Transverse colon (tissue), 4 donors: Measurements from ENCODE around the gene S1PR1.

Source experiments
- POLR2A ChIP-seq: fragments of 450-650 bp; IDR thresholded peaks from one replicate; pipeline ENCODE4 v1.6.1; 2016; ENCODE audit warnings: antibody characterized with exemption, mild to moderate bottlenecking, moderate library complexity
- POLR2AphosphoS5 ChIP-seq, 3 donors: sonication (generic); formaldehyde crosslinking; IDR thresholded peaks; one replicate each; pipeline ENCODE4 v1.6.1; 2016; ENCODE audit warnings: antibody characterized with exemption in 3 of 3
- TF ChIP-seq, protein P1 (sequence below), 5 experiments: fragments of 200-600 bp in 3 of 5; fragments of 450-650 bp in 2 of 5; sonication (generic) in 3 of 5; IDR thresholded peaks; 1 replicate in 2 of 5; 2 replicates in 3 of 5; pipeline ENCODE4 v1.5.1; 2016 to 2017; ENCODE audit warnings: antibody characterized with exemption in 5 of 5, inconsistent platforms in 3 of 5, mild to moderate bottlenecking in 2 of 5, moderate library complexity in 1 of 5

DNA sequence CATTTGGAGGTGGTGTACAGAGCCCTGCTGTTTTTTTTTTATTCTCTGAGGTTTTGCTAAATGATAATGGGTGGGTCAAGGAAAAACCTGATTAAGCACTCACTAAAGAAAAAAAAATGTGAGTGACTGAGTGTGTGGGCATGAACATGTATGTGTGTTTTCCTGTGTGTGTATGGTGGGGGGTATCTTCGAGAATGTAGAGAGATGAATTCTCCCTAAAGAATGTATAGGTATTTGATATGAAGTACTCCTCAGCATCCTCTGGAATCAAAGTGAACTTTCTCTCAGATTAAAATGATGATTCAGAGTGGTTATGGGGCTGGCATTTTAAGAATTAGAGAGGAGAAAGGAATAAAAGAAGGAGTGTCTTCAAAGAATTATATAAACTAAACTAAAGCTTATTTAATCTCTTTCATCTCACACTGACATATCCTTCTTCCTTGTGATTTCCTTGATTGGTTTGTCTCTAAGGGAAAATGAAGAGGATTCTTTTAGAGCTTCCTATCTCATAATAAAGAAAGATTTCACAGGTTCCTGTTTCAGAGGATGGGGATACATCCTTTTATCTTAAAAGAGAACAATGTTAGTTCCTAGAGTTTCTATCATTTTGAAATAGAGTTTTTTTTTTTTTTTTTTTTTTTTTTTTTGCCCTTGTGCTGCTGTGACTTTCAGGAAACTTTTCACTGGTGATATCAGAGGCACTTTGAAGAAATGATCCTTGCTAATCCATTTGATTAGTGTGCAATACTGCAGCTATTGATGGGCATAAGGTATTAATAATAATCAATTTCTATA lies 23.9 kb downstream of the S1PR1 start:
- TF ChIP-seq, protein P1, sequence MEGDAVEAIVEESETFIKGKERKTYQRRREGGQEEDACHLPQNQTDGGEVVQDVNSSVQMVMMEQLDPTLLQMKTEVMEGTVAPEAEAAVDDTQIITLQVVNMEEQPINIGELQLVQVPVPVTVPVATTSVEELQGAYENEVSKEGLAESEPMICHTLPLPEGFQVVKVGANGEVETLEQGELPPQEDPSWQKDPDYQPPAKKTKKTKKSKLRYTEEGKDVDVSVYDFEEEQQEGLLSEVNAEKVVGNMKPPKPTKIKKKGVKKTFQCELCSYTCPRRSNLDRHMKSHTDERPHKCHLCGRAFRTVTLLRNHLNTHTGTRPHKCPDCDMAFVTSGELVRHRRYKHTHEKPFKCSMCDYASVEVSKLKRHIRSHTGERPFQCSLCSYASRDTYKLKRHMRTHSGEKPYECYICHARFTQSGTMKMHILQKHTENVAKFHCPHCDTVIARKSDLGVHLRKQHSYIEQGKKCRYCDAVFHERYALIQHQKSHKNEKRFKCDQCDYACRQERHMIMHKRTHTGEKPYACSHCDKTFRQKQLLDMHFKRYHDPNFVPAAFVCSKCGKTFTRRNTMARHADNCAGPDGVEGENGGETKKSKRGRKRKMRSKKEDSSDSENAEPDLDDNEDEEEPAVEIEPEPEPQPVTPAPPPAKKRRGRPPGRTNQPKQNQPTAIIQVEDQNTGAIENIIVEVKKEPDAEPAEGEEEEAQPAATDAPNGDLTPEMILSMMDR (IDR thresholded peaks at IDR 0.05), result no peak
- TF ChIP-seq POLR2AphosphoS5 (IDR thresholded peaks at IDR 0.05) (no peak), POLR2A (no peak)
